B cell (primary cell): ENCODE data around the gene CNTNAP2. TPM values are rescaled to one million over a fixed set of nuclear protein-coding genes. Genes with fewer than 3 reads are reported as not detected.

Experiments
- ATAC-seq: fragments of 200-7000 bp; cut with Tn5 transposase; one replicate; pipeline ENCODE4 v1.10.0; 2021; ENCODE audit warnings: low read depth, mild to moderate bottlenecking, moderate number of reproducible peaks, moderate library complexity
- CTCF ChIA-PET: fragments of 350-600 bp; sonication (Branson Sonifier 250); formaldehyde crosslinking; loops from one replicate; lab custom pipeline; 2021; ENCODE audit warnings: antibody characterized with exemption, inconsistent platforms; lab: Charles Lee
- POLR2A ChIA-PET: fragments of 350-600 bp; sonication (Branson Sonifier 250); formaldehyde crosslinking; loops from one replicate; lab custom pipeline; 2021; ENCODE audit warnings: antibody characterized with exemption; lab: Charles Lee
- DNase-seq: peaks from one replicate; pipeline ENCODE4 v3.0.0; 2013
- H2AFZ ChIP-seq: 2 replicates; pipeline ENCODE4 v1.6.1; 2012; ENCODE audit warnings: mild to moderate bottlenecking, low read depth, low read length; ENCODE audit not compliant: insufficient read depth, poor library complexity, severe bottlenecking
- H3K27ac ChIP-seq, 2 donors: 1 replicate in 1 of 2; 2 replicates in 1 of 2; pipeline ENCODE4 v1.5.1; 2012 to 2013; ENCODE audit warnings: low read length in 2 of 2, mild to moderate bottlenecking in 2 of 2, moderate library complexity in 1 of 2
- H3K27me3 ChIP-seq, 4 experiments: fragments of 200-600 bp in 1 of 4; sonication (generic) in 1 of 4; replicated peaks in 1 of 4; 1 replicate in 2 of 4; 2 replicates in 2 of 4; pipeline versions ENCODE4 v1.6.1 to v1.7.0; 2013 to 2016; ENCODE audit warnings: low read length in 3 of 4, mild to moderate bottlenecking in 2 of 4, mixed read lengths in 1 of 4, moderate library complexity in 1 of 4; ENCODE audit not compliant: insufficient read depth in 4 of 4, control insufficient read depth in 3 of 4; ENCODE audit errors: control extremely low read depth in 1 of 4
- H3K36me3 ChIP-seq, 2 experiments: replicated peaks in 1 of 2; 1 replicate in 1 of 2; 2 replicates in 1 of 2; pipeline versions ENCODE4 v1.6.1 to v1.7.1; 2013; ENCODE audit warnings: low read length in 1 of 2; ENCODE audit not compliant: insufficient read depth in 2 of 2, control insufficient read depth in 1 of 2; ENCODE audit errors: control extremely low read depth in 1 of 2, extremely low read depth in 1 of 2
- H3K4me1 ChIP-seq, 2 donors: fragments of 200-600 bp in 1 of 2; sonication (generic) in 1 of 2; 1 replicate in 1 of 2; 2 replicates in 1 of 2; pipeline versions ENCODE4 v1.5.1 to v1.6.1; 2013 to 2017; ENCODE audit warnings: low read length in 2 of 2; ENCODE audit not compliant: control insufficient read depth in 2 of 2, insufficient read depth in 2 of 2
- H3K4me2 ChIP-seq: replicated peaks from 2 replicates; pipeline ENCODE3; 2012; ENCODE audit warnings: mild to moderate bottlenecking, low read depth, low read length; ENCODE audit not compliant: poor library complexity, severe bottlenecking
- H3K4me3 ChIP-seq, 5 experiments: fragments of 200-600 bp in 1 of 5; sonication (generic) in 1 of 5; 1 replicate in 3 of 5; 2 replicates in 2 of 5; pipeline versions ENCODE4 v1.5.1 to v1.7.0; 2011 to 2016; ENCODE audit warnings: low read length in 4 of 5, mild to moderate bottlenecking in 4 of 5, low read depth in 2 of 5, control low read depth in 1 of 5, moderate library complexity in 1 of 5; ENCODE audit not compliant: insufficient read depth in 1 of 5; ENCODE audit errors: control extremely low read depth in 1 of 5, extremely low read depth in 1 of 5
- H3K79me2 ChIP-seq: fragments of 200-600 bp; sonication (generic); one replicate; pipeline ENCODE4 v1.6.0; 2016; ENCODE audit warnings: low read length; ENCODE audit not compliant: control insufficient read depth, insufficient read depth
- H3K9ac ChIP-seq: fragments of 200-600 bp; sonication (generic); 2 replicates; pipeline ENCODE4 v1.6.1; 2017; ENCODE audit warnings: mild to moderate bottlenecking, low read length, moderate library complexity
- H3K9me3 ChIP-seq, 3 donors: one replicate each; pipeline versions ENCODE4 v1.6.1 to v1.7.1; 2013; ENCODE audit warnings: low read length in 2 of 3; ENCODE audit not compliant: control insufficient read depth in 2 of 3, insufficient read depth in 1 of 3; ENCODE audit errors: control extremely low read depth in 1 of 3
- H4K20me1 ChIP-seq: 2 replicates; pipeline ENCODE4 v1.6.0; 2012; ENCODE audit warnings: mild to moderate bottlenecking, low read length; ENCODE audit not compliant: insufficient read depth, control insufficient read depth, poor library complexity, severe bottlenecking
- H3K27ac Mint-ChIP-seq: one replicate; pipeline ENCODE4 v1.8.0; 2021; ENCODE audit warnings: mixed read lengths
- H3K27me3 Mint-ChIP-seq: one replicate; pipeline ENCODE4 v1.8.0; 2021; ENCODE audit warnings: mixed read lengths
- H3K4me1 Mint-ChIP-seq: one replicate; pipeline ENCODE4 v1.8.0; 2021; ENCODE audit warnings: mixed read lengths
- H3K4me3 Mint-ChIP-seq: one replicate; pipeline ENCODE4 v1.8.0; 2021; ENCODE audit warnings: mixed read lengths
- H3K9me3 Mint-ChIP-seq: one replicate; pipeline ENCODE4 v1.8.0; 2022; ENCODE audit warnings: mixed read lengths; ENCODE audit not compliant: insufficient read depth
- CTCF ChIP-seq: fragments of 200-600 bp; IDR thresholded peaks from one replicate; pipeline ENCODE4 v1.8.0; 2022; ENCODE audit warnings: antibody characterized with exemption, mild to moderate bottlenecking
- EZH2 ChIP-seq: IDR thresholded peaks from 2 replicates; pipeline ENCODE4 v1.6.1; 2012; ENCODE audit warnings: borderline replicate concordance, low read depth, mild to moderate bottlenecking, moderate library complexity, low read length; ENCODE audit not compliant: insufficient read depth, poor library complexity, severe bottlenecking
- WGBS: methylation state at CpG from one replicate; pipeline ENCODE4 v1.1.5; 2013; ENCODE audit warnings: missing lambda C conversion rate; ENCODE audit not compliant: insufficient coverage; 5-methylcytosine and 5-hydroxymethylcytosine counted together
- intact Hi-C: fragments of 100-400 bp; cut with micrococcal nuclease; formaldehyde crosslinking; loops from one replicate; pipeline ENCODE4 v1.10.0; 2022
- polyA plus RNA-seq: library from polyadenylated mRNA; depleted of rRNA; stranded (reverse); fragments of >200 nt; gene quantifications from 2 replicates; pipeline ENCODE4 v1.2.3, GENCODE V29; 2012
- total RNA-seq, 2 donors: library from RNA; stranded (reverse); fragments of 120-200 nt in 1 of 2; gene quantifications; 1 replicate in 1 of 2; 2 replicates in 1 of 2; pipeline versions ENCODE4 v1.2.3 to v1.2.4, GENCODE V29; 2013 to 2022

The CNTNAP2 gene
- total and polyA plus RNA-seq, 2 donors (not counting 1 experiment from before 2014, with no cell fraction given) = 7.4 to 16.6 TPM

GRCh38 chr7:147775516-147776284, 1659.1 kb downstream of the CNTNAP2 start:
- Histone ChIP-seq H3K4me3 (no peak overlapping the region), H4K20me1 (no peaks in the 10 kb centered on the region), H3K27ac (no peak overlapping the region), H3K36me3 (no peaks in the 10 kb centered on the region), H3K9me3 (no peaks in the 10 kb centered on the region), H2AFZ (no peak overlapping the region), H3K27me3 (no peaks in the 10 kb centered on the region), H3K79me2 (no peaks in the 10 kb centered on the region), H3K9ac (no peak overlapping the region), H3K4me2 (no peak overlapping the region), H3K4me1 (no peaks in the 10 kb centered on the region)
- Mint-ChIP-seq H3K4me1 (no peaks in the 10 kb centered on the region), H3K27ac (no peak overlapping the region), H3K27me3 (no peaks in the 10 kb centered on the region), H3K4me3 (no peak overlapping the region), H3K9me3 (no peaks in the 10 kb centered on the region)
- ATAC-seq (no peak), DNase-seq (no peak)
- TF ChIP-seq EZH2 = no peak
- no peak for TF ChIP-seq CTCF
- ChIA-PET CTCF (no interaction called here), POLR2A (no interaction called here)
- no CpG with 5 or more reads among the region's 1 CpG for WGBS
- intact Hi-C loops = no loop called here

GRCh38 chr7:147777309-147777708, 1660.7 kb downstream of the CNTNAP2 start:
- no peaks in the 10 kb centered on the region for H3K4me1 Mint-ChIP-seq
- no peaks in the 10 kb centered on the region for H3K4me1 ChIP-seq
- no peaks in the 10 kb centered on the region for H3K9me3 Mint-ChIP-seq
- H3K79me2 ChIP-seq = no peaks in the 10 kb centered on the region
- H3K36me3 ChIP-seq = no peaks in the 10 kb centered on the region
- POLR2A ChIA-PET = no interaction called here
- H3K27ac ChIP-seq = no peak overlapping the region
- no peaks in the 10 kb centered on the region for H4K20me1 ChIP-seq
- no peaks in the 10 kb centered on the region for H3K9me3 ChIP-seq
- H3K9ac ChIP-seq = no peak overlapping the region
- CTCF ChIA-PET = no interaction called here
- H3K27ac Mint-ChIP-seq = no peak overlapping the region
- ATAC-seq (no peak), DNase-seq (no peak)
- intact Hi-C loops = no loop called here
- no peaks in the 10 kb centered on the region for H3K27me3 ChIP-seq
- no peaks in the 10 kb centered on the region for H3K27me3 Mint-ChIP-seq
- no peak overlapping the region for H3K4me2 ChIP-seq
- no peak overlapping the region for H3K4me3 ChIP-seq
- WGBS = 42% methylated on average over 2 of the region's 3 CpGs
- TF ChIP-seq EZH2 (no peak), CTCF (no peak)
- H3K4me3 Mint-ChIP-seq = no peak overlapping the region
- H2AFZ ChIP-seq = no peak overlapping the region
